HG03039 (cell line): ENCODE data around the gene ZC3H11A.
"Not testable (repeated sequence)": the region's sequence is repeated elsewhere in the genome, so short reads cannot be mapped to it uniquely, and the experiment has no call there.

ENCODE experiments used
- ATAC-seq: cut with Tn5 transposase; IDR thresholded peaks from one replicate; pipeline ENCODE4 v1.9.1; 2021; ENCODE audit warnings: mild to moderate bottlenecking, moderate library complexity; ENCODE audit not compliant: unreplicated experiment

ZC3H11A gene

GRCh38 chr1:203795441-203796235, at the start of gene ZC3H11A, which contains the start of gene ZBED6:
TSS of gene ZC3H11A (plus strand) at chr1:203795623. CDS start at chr1:203817071, 21,448 bp downstream.
TSS of gene ZBED6 (plus strand) at chr1:203795623. CDS start at chr1:203797523, 1,900 bp downstream.
- peak; percentile 91 for ATAC-seq

- ATAC-seq, result no peak
Observed at GRCh38 chr1:203746281-203746680, 49.1 kb upstream of the ZC3H11A start.

DNA sequence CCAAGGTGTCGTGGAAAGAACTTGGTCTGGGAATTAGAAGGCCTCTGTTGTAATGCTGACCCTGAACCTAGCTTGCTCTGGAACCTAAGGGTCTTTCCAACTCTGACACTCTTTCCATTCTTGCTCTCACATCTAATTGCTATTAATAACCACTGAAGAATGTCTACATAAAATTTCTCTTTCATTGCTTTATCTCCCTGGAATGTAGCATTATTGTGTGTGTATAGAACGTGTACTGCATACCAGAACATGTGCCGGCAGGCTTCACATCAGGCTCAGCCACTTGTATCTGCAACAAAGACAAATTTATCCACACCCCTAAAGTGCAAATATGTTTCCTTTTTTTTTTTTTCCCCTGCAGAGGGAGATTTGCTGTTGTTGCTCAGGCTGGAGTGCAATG, 44.4 kb upstream of the ZC3H11A start:
- no peak for ATAC-seq

DNA sequence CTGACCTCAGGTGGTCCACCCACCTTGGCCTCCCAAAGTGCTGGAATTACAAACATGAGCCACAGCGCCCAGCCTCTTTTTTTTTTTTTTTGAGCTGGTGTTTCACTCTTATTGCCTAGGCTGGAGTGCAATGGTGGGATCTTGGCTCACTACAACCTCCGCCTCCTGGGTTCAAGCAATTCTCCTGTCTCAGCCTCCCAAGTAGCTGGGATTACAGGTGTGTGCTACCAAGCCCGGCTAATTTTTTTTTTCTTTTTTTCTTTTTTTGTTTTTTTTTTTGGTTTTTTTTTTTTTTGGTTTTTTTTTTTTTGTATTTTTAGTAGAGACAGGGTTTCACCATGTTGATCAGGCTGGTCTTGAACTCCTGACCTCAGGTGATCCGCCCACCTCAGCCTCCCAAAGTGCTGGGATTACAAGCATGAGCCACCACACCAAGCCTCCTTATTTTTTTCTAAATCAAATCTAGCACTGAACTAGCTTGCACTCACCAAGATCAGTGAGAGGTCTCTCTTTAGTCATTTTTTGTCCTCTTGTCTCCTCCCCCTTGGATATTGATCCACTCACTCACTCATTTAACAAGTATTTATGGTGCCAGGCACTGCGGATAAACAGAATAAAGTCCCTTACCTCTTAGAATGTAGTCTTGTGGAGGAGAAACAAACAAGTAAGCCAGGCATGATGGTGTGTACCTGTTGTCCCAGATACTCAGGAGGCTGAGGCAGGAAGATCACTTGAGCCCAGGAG, 43.6 kb upstream of the ZC3H11A start:
- ATAC-seq, result not testable (repeated sequence)

DNA sequence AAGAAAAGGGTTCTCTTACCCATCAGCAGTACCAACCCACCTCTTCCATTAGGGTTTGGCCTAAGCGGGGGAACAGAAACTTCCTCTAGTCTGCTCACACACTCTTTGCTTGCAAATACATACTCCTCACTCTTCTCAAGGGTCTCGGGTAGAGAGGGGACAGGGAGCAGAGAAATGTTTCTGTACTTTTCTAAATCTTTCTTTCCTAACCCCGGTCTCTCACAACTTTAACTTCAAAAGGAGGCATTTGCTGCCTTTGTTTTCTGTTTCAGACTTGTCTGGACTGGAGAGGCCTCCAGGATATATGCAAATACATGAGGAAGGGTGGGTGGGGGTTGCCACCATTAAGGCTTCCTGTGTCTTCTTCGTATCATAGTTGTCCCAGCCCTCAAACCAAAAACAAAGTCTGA, 41.0 kb upstream of the ZC3H11A start:
- ATAC-seq, result peak; percentile 55

DNA sequence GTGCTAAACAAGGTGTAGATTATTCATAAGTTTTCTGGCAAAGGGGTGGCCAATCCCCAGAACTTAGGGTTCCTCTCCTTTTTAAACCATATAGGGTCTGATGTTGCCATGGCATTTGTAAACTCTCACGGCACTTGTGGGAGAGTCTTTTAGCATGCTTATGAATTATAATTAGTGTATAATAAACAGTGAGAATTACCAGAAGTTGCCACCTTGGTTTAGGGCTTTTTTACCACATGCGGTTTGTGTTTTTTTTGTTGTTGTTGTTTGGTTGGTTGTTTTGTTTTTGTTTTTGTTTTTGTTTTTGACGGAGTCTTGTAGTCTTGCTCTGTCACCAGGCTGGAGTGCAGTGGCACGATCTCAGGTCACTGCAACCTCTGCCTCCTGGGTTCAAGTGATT, 39.4 kb upstream of the ZC3H11A start:
- no peak for ATAC-seq

- ATAC-seq, result not testable (repeated sequence)
Observed at GRCh38 chr1:203758749-203759148, 36.7 kb upstream of the ZC3H11A start.

- no peak for ATAC-seq
Observed at GRCh38 chr1:203760506-203760905, 34.9 kb upstream of the ZC3H11A start.

DNA sequence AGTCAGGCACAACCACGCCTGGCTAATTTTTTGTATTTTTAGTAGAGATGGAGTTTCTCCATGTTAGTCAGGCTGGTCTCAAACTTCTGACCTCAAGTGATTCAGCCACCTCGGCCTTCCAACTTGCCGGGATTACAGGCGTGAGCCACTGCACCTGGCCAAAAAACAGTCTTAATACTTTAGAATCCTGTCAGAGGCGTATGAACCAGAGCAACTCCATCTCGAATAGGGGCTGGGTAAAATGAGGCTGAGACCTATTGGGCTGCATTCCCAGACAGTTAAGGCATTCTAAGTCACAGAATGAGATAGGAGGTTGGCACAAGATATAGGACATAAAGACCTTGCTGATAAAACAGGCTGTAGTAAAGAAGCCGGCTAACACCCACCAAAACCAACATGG, 33.5 kb upstream of the ZC3H11A start:
- ATAC-seq, result not testable (repeated sequence)

DNA sequence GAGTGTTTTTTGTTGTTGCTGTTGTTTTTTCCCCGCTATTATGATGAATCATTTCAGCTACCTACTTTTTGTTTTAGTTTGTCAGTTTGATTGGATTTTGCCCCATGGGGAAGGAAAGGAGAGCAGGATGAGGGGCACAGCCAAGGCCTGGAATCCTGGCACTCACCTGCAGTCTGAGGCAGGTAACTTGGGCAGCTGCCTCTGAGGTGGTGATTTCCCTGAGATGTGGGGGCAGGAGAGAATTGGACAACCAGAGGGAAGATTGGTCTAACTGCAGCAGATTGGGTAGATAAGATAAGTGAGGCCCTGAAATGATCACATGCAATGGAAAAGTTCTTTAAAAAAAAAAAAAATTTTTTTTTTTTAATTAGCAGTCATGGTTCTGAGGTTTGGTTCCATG, 31.9 kb upstream of the ZC3H11A start:
- ATAC-seq, result no peak

- no peak for ATAC-seq
Observed at GRCh38 chr1:203764105-203765028, 31.1 kb upstream of the ZC3H11A start.

- no peak for ATAC-seq
Observed at GRCh38 chr1:203765029-203765837, 30.2 kb upstream of the ZC3H11A start, which contains the start of gene LAX1. TSS of gene LAX1 (plus strand) at chr1:203765183. CDS start at chr1:203765566, 383 bp downstream.

GRCh38 chr1:203768256-203768655, 27.2 kb upstream of the ZC3H11A start:
- no peak for ATAC-seq

- ATAC-seq, result no peak
Observed at GRCh38 chr1:203769505-203770343, 25.7 kb upstream of the ZC3H11A start.

- no peak for ATAC-seq
Observed at GRCh38 chr1:203771901-203772301, 23.5 kb upstream of the ZC3H11A start.

DNA sequence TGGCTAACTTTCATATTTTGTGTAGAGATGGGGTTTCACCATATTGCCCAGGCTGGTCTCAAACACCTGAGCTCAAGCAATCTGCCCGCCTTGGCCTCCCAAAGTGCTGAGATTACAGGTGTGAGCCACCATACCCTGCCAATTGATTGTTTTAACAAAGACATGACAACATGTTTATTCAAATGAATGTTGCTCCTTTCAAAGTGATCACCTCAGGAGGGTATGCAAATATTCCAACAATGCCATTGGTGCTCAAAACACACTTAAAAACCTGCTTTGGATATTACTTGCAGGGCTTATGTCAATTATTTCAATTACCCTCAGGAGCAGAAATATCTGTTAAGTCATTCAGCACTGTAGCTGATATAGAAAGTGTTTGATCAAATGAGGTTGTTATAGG, 22.6 kb upstream of the ZC3H11A start:
- no peak for ATAC-seq

DNA sequence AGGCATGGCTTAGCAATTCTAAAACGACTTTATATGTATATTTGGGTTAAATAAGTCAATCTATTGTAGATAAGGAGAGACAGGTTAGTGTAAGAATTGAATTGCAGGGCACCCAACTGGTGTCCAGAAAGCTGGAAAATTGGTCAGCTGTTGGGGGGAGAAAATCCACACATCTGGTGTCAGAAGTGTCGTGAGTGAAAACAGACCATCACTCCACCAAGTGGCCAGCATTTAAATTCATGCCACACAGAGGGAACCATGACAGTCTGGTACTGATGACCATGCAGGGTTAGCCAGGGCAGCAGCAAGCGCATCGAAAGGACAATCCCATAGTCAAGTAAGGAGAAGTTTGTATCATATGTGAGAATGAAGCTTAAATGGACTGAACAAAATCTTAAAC, 18.8 kb upstream of the ZC3H11A start:
- ATAC-seq, result no peak

GRCh38 chr1:203777596-203777995, 17.8 kb upstream of the ZC3H11A start:
- no peak for ATAC-seq

DNA sequence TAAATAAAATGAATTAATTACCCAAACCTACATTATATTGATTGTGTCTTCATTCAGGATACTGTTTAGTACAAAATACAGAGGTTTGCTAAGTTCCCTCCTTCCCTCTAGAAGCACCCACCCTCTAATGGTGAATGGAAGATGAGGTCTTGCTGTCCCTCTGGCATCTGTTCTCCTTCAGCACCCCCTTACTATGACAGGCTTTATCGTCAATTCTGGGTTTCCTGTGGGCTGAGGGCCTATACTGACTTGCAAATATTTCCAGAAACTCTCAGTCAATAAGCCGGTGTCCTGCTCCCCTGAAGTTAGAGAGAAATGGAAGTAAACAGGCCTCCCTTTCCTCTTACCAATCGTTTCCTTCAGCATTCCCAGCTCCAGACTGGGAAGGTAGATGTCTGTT, 17.3 kb upstream of the ZC3H11A start:
- no peak for ATAC-seq
